ENCODE data around the gene RBCK1.

GRCh38 chr20:417801-418342, 9.8 kb downstream of the RBCK1 start:
- no peak for TF ChIP-seq REST (IDR thresholded peaks at IDR 0.05; ENCODE audit: borderline replicate concordance)
- TF ChIP-seq CTCF (IDR thresholded peaks at IDR 0.05; ENCODE audit: poor library complexity, severe bottlenecking): no peak
- TF ChIP-seq MXI1 (conservative IDR thresholded peaks at IDR 0.05; ENCODE audit: poor library complexity, severe bottlenecking): no peak
- TF ChIP-seq EZH2 (IDR thresholded peaks at IDR 0.05; ENCODE audit: borderline replicate concordance, insufficient read depth, low read length, poor library complexity, severe bottlenecking): no peak
- no peak for TF ChIP-seq EP300 (conservative IDR thresholded peaks at IDR 0.05; ENCODE audit: poor library complexity, severe bottlenecking)

All from neural cell (in vitro differentiated cells).